NCI-H774 (cell line): ENCODE measurements around the gene TCEA3.
"Not testable (repeated sequence)": the region's sequence is repeated elsewhere in the genome, so short reads cannot be mapped to it uniquely, and the experiment has no call there.

ENCODE experiments used
- DNase-seq: peaks from one replicate; lab custom pipeline; 2025; lab: John Stamatoyannopoulos, UW

Gene TCEA3

DNA sequence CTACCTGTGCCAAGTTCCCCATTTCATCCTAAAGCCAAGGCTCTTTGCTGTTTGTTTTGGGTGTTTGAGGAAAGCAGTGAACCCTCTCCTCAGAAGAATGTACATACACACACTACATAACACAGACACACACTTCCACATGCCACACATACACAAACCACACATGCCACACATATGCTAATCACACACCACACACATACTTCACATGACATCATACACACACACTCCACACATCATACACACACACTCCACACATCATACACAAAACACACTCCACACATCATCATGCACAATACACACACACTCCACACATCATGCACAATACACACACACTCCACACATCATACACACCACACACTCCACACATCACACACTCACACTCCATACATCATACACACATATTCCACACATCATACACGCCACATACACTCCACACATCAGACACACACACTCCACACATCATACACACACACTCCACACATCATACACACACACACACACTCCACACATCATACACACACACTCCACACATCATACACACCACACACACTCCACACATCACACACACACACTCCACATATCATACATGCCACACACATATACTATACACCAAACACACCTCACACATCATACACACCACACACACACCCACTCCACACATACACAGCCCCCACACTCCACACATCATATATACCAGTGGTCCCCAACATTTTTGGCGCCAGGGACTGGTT, 32.3 kb downstream of the TCEA3 start:
- DNase-seq, result no peak

DNA sequence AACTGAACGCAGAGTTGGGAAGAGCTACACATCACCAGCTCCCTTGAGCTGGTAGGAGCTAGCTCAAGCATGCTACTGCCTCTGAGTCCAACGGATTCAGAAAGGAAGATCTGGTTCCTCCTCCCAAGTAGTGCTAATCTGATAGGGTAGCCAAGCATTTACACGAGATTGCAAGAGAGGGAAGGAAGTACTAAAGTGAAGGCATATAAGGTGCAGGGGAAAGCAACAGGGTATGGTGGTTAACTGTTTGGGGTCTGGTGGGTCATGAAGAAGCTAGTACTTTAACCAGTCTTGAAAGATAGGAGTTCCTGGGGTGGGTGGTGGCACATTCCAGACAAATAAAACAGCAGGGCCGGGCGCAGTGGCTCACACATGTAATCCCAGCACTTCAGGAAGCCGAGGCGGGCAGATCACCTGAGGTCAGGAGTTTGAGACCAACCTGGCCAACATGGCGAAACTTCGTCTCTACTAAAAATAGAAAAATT, 34.7 kb downstream of the TCEA3 start:
- no peak for DNase-seq

DNA sequence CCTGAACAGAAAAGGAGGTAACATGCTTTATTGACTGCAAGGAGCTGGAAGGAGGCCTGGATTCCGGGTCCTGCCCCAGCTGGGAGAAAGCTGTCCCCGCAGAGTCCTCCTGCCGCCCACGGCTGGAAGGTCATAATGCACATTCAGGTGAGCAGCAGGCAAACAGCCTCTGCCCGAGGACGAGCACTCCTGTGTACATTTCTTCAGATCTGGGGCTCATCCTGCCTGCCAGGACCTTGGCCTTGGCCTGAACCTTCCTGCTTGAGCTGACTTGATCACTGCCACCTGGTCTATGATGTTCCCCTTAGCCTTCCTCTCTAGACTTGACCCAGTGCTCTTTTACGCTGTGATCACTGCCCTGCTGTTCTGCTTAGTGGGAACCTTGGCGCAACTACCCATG, 37.1 kb downstream of the TCEA3 start:
- no peak for DNase-seq

DNA sequence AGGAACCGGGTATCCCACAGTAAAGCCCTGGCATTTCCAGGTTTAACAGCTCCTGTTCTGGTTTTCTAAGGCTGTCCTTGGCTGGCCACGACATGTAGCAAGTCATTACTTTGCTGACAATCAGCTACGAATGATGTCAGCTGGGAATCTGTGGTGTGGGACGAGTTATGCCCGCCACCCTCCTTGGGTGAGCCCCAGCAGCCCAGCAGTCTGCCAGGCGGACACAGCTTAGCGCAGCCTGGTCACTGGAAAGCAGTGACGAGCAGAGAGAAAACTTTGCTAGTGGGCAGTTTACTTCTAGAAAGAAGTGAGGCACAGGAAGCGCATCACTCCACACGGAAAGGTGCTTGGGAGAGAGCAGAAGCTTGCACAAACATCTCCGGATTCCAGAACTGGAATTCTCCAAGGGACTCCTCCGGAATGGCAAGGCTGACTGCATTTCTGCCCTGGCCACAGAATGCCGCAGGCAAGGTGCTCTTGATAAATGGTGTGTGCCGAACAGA, 39.4 kb downstream of the TCEA3 start:
- no peak for DNase-seq

DNA sequence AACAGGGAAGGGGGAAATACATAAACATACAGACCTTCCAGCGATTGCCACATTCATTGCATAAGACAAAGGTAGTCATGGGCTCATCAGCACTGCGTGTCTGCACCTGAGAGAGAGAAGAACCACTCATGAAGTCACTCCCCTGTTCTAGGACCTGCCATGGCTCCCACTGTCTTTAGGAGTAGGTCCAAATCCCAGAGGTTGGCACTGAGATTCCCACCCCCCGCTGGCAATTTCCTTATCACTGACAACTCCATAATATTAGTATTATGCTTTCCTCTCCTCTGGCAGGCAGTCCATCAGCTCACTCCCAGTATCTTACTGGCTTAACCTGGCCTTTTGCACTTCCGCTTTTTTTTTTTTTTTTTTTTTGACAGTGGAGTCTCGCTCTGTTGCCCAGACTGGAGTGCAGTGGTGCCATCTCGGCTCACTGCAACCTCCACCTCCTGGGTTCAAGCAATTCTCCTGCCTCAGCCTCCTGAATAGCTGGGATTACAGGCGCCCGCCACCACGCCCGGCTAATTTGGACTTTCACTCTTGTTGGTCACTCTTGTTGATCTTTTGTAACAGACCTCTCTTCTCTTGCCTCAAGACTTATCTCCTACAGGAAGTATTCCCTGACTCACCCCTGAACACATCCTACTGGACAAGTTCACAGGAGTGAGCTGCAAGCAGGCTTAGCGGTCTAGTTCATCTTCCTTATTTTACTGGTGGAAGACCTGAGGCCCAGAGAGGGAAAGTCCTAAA, 40.1 kb downstream of the TCEA3 start:
- no peak for DNase-seq

DNA sequence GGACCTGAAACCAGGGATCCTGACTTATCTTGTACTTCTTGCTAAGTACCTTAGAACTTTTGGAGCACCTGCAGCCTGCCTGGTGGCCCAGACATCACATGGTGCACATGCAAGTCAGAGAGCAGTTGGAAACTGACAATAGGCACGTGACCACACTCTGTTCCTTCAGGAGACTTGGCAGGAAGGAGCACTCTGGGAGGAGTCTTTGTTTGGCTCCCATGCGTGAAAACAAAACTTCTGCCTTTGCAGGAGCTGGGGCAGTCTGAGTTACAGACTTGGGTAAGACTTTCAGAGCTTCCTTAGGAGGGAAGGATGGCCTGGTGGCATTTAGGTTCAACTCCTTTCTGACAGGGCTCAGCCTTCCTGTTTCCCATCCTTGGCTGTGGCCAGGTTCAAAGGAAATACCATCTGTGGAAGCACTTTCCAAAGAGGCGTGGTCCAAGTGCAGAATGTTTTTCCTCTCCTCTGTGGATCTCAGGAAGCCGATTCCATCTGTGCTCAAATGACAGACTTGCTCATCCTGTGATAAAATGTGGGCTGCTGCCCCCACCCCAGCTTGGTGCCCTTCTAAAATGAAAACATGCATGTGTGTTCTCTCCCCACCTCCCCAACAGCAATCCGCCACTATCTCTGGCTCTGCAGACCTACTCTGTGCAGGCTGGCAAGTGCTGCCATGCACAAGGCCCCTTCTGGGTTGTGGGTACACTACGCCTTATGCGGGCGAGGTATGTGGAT, 40.8 kb downstream of the TCEA3 start:
- no peak for DNase-seq

DNA sequence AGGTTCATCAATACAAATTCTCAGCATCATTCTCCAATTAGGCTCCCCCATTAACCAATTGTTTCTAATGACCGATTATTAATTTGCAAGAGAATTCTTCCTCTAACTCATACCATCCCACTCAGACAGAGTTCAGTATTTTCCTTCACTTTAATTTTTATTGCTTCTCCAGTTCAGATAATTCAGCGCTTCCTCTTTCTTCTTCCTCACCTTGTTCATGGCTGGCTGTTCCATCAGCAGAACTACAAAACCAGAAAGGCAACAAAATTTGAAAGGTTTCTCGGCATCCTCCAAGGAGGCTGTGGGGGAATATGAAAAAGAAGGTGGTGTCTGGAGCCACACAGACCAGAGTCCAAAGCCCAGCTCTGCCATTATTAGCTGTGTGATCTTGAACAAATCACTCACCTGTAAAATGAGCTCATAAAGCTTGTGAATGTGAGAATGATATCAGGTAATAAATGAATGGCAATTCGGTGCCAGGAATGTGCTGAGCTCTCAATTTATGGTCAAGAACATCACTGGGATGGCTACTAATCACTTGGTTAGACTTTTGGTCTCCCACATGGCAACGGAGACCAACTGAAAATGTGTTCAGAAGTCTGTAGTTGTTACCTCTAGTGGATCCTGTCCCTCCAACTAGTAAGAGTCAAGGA, 43.2 kb downstream of the TCEA3 start:
- no peak for DNase-seq

DNA sequence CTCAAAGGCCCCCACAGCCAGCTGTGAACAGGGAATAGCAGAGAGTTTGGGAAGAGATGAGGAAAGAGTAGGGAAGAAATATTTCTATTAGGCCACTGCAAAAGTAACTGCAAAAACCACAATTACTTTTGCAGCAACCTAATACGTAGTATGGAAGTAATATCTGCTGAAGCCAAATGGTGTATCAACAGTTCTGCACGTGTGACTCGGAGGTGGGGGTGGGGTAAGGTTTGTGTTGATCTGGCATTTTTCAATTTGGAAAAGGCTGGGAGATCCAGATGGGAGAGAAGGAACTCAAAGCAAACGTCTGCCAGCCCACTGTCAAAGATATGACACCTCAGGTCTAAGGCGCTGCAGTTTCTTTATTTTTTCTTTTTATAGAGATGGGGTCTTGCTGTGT, 43.8 kb downstream of the TCEA3 start:
- no peak for DNase-seq

DNA sequence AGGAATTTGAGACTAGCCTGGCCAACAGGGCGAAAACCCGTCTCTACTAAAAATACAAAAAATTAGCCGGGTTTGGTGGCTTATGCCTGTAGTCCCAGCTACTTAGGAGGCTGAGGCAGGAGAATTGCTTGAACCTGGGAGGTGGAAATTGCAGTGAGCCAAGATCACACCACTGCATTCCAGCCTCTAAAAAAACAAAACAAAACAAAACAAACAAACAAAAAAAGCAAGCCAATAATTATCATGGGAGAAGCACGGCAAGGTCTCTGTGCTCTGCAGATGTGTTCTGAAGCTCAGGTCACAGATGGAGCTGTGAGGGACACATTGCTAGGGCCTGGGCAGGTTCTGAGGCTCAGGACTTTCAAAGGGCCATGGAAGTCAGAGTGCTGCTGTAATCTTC, 44.3 kb downstream of the TCEA3 start:
- not testable (repeated sequence) for DNase-seq

DNA sequence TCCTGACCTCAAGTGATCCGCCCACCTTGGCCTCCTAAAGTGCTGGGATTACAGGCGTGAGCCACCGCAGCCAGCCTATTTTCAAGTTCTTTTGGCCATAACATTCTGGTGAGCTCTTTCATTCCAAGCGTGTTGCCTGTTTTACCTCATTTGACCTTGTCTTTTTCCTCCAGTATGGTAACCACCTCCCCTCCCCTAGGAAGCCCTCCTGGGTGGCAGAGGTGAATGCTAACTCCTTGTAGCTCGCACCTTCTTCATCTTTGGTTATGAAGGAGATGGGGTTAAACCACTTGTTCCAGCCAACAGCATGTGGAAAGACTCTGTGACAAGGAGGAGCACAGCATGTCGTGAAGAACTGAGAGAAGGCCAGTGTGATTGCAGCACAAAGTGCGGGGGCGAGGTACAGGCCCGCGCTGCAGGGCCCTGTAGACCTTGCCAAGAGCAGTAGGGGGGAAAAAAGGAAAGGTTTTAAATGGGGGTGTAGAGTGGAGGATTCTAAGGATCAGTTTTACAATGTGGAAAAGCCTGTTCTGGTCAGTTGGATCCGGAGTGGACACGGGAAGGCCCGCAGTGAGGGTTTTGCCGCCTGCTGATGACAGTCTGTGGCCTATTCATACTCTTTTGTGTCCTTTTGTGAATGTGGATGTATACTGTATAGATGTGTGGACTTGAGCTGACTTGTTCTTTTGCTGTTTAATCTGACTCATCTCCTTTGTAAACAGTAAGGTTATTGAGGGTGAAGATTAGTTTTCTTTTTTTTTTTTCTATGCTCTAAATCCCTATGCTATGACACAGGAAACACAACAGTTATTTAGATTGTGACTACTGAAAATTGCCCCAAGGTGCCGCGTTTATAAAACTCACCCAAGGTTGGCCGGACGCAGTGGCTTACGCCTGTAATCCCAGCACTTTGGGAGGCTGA, 47.4 kb downstream of the TCEA3 start:
- DNase-seq, result no peak

DNA sequence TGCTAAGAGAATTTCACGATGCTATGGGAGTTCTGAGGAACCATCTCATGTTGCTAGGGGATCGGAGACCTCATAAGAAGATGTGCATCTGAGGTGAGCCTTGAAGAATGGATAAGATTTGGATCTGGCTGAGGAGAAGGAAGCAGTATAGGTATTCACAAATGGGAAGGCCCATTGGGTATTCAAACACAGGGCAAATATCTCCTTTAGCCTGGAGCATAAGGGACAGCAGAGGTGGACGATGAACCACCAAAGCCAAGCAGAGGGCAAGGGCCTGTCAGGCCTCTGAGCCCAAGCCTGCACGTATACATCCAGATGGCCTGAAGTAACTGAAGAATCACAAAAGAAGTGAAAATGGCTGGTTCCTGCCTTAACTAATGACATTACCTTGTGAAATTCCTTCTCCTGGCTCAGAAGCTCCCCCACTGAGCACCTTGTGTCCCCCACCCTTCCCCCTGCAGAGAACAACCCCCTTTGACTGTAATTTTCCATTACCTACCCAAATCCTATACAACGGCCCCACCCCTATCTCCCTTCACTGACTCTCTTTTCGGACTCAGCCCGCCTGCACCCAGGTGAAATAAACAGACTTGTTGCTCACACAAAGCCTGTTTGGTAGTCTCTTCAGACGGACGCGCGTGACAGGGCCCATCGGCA, 50.3 kb downstream of the TCEA3 start:
- DNase-seq, result not testable (repeated sequence)

DNA sequence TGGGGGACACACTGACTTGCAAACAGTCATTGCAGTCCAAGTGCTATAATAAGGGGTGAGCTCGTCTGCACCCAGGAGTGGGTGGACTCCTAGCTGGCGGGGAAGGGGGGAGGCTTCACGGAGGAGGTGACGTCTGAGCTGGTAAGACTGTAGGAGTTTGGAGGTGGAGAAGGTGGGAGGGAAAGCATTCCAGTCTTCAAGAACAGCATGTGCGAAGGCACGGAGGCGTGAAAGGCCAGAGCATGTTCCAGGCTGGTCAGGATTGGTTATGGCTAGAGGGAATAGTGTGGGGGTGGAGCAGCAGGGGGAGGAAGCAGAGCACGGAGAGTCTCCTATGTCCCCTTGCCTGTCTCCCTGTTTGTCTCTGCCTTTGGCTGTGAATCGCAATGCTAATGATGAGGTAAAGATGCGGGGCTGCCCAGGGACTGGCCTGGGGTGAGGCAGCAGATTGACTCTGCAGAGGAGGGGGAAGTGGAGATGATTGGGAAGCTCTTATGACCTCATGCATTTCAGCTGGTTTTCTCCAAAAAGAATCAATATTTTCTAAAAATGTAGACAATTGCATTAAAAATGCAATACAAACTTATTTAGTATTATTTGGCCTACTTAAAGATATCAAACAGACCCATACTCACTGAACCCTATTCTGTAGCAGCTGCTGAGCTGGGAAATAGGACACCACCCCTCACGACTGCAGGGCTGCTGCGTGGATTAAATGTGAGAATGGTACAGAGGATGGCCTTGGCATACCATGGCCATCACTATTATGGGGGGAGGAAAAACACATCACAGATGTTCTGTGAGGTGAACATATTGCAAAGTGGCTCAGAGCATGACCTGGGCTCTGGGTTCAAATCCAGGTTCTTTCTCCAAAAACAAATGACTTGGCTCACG, 52.3 kb downstream of the TCEA3 start:
- DNase-seq, result no peak

DNA sequence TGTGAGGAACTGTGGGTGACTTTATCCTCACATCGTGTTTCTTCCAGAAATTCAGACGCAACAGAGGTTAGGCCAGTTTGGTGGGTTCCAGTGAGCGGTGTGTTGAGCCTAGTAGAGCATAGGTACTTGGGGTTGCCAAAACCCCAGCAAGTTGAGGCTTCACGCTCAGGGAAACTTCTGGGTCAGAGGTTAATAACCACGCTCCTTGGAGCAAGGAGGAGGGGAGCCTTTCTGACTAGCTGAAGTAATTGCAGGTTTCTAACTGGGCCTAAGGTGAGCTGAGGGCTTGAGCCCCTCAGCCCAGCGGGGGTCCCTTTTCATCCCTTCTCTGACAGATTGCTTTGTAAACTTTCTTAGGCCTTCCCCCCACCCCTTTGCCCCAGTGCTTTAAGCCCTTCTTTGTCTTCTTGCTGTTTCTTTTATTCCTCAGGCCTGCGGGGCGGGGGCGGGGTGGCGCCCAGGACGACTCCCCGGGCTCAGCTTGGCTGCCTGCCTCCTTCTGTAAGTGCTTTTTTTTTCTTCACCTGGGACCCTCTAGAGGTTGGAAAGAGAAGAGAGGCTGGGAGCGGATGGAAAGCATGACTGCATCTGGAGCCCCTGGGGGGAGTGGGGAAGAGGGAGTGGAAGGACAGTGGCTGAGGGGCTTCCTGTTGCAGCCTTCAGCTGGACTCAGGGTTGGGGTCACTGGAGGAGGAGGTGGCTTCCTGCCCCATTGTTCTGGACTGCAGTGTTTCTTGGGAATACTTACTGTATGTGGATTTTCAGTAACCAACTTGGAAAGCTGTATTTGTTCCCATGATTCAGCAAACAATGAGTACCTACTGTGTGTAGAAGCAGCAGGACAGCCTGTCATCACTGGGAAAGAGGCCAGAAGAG, 53.6 kb downstream of the TCEA3 start:
- no peak for DNase-seq

DNA sequence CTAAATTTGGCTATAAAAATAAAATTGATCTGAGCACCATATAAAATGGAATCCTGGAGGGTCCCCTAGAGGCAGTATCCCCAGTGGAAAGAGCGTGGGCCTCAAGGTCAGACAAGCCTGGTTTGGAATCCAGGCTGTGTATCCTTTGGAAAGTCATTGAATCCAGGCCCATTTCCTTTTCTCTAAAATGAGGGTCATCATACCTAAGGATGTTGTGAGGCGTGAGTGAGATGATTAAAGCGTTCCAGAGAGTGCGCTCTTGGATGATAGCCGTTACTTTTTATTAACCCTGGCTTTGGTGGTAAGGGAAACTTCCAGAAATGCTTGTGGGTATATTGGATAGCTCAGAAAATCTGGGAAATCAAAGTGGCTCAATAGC, 54.2 kb downstream of the TCEA3 start:
- DNase-seq, result no peak

DNA sequence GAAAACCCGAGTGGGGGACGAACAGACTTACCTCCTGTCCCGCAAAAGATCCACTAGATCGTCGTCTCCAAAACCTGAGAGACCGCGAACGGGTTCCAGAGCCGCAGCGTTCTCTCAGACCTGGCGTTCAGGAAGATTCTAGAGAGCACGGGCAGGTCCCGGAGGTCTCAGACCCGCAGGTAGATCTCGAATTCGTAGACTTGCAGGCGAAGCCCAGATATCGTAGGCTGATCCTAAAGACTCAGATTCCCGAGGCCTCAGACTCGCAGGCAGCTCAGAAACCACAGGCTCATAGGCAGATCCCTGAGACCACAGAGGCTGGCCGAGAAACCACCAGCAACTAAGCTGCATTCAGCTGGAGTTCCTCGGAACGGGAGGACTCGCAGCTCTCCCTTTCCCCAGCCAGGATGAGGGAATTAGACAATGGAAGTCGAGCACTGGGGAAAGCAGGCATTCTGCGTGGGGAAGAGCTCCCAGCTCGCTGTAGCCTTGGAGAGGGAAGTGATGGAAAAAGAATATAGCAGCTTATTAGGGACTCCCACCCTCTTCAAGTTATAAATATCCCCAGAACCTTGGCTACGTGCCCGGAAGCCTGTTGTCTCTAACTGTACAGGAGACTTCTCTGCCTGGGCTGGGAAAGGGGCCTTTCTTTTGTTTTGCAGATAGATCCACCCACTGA, 55.1 kb downstream of the TCEA3 start, which contains the start of gene ZNF436:
Gene ZNF436 (minus strand): TSS at position 502 of the 679 bp plus-strand sequence. CDS start 1,831 bp downstream, outside the sequence.
- DNase-seq, result no peak

DNA sequence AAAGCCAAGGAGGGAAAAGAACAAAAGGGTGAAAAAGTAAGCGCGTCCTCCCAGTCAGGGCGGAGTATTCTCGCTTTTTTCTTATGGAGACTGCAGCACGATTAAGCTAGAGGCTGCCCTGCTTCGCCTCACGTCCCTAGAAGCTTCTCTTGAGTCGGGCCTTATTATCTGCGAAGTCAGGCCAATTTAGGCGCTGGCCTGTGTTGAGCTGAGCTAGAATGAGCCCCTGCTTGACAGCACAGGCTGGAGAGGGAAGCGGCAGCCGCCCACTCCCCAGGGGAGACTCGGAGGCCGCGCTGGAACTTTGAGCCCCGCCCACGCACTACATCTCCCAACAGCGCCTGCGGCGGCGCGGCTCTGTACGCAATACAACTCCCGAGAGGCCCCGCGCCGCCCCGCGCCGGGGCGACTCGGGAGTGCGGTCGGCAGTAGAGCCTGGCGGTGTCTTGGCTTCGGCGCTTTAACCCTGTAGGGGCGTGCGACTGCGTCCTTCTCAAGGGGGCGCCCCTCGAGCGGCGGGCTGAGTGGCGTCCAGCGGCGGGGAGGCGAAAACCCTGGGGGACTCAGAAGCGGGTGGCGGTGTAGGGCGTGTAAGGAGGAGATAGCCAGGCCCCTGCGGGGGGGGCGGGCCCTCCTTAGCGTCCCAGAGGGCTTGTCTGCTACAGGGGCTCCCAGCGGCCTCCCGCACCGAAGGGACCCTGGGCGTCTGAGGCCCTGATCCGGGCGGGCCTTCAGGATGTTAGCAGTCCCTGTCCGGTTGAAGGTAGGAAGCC, 55.8 kb downstream of the TCEA3 start:
- peak; percentile 71 for DNase-seq
